Mesendoderm (in vitro differentiated cells): ENCODE measurements around the gene GPR39.

ENCODE experiments used
- DNase-seq: peaks from one replicate; pipeline ENCODE4 v3.0.0; 2013
- H2AK5ac ChIP-seq: 2 replicates; pipeline ENCODE4 v1.6.1; 2013; ENCODE audit warnings: low read length, inconsistent platforms
- H2BK120ac ChIP-seq: 2 replicates; pipeline ENCODE4 v1.6.1; 2013; ENCODE audit warnings: low read depth, mild to moderate bottlenecking, low read length, moderate library complexity, mixed read lengths
- H2BK15ac ChIP-seq: replicated peaks from 2 replicates; pipeline ENCODE4 v1.6.1; 2013; ENCODE audit warnings: low read depth, mild to moderate bottlenecking, moderate library complexity
- H2BK5ac ChIP-seq: 2 replicates; pipeline ENCODE4 v1.6.1; 2013; ENCODE audit warnings: low read length, inconsistent platforms
- H3K18ac ChIP-seq: 2 replicates; pipeline ENCODE4 v1.6.1; 2013; ENCODE audit warnings: mild to moderate bottlenecking, low read length, mixed read lengths
- H3K23ac ChIP-seq: one replicate; pipeline ENCODE4 v1.6.1; 2013; ENCODE audit warnings: low read length
- H3K27ac ChIP-seq: 2 replicates; pipeline ENCODE4 v1.5.1; 2013; ENCODE audit warnings: low read depth, mild to moderate bottlenecking, inconsistent platforms, low read length, moderate library complexity
- H3K27me3 ChIP-seq: 2 replicates; pipeline ENCODE4 v1.6.1; 2013; ENCODE audit warnings: low read length, control low read depth, mild to moderate bottlenecking, inconsistent platforms; ENCODE audit not compliant: insufficient read depth, poor library complexity
- H3K36me3 ChIP-seq: 2 replicates; pipeline ENCODE4 v1.6.1; 2013; ENCODE audit warnings: low read length, inconsistent platforms; ENCODE audit not compliant: control insufficient read depth, insufficient read depth
- H3K4ac ChIP-seq: one replicate; pipeline ENCODE4 v1.6.1; 2013; ENCODE audit warnings: low read depth, mild to moderate bottlenecking, low read length, moderate library complexity
- H3K4me1 ChIP-seq: 2 replicates; pipeline ENCODE4 v1.6.1; 2013; ENCODE audit warnings: low read depth, low read length, inconsistent platforms; ENCODE audit not compliant: control insufficient read depth
- H3K4me2 ChIP-seq: 2 replicates; pipeline ENCODE4 v1.6.1; 2013; ENCODE audit warnings: low read length
- H3K4me3 ChIP-seq: 2 replicates; pipeline ENCODE4 v1.5.1; 2013; ENCODE audit warnings: mild to moderate bottlenecking, low read length
- H3K56ac ChIP-seq: one replicate; pipeline ENCODE4 v1.6.1; 2013; ENCODE audit warnings: low read length
- H3K79me1 ChIP-seq: 2 replicates; pipeline ENCODE4 v1.6.1; 2013; ENCODE audit warnings: low read length, inconsistent platforms
- H3K79me2 ChIP-seq: 2 replicates; pipeline ENCODE4 v1.6.1; 2013; ENCODE audit warnings: mild to moderate bottlenecking, low read length; ENCODE audit not compliant: control insufficient read depth, insufficient read depth
- H3K9ac ChIP-seq: 2 replicates; pipeline ENCODE4 v1.6.1; 2013; ENCODE audit warnings: low read length, inconsistent platforms
- H4K5ac ChIP-seq: one replicate; pipeline ENCODE4 v1.6.1; 2013; ENCODE audit warnings: low read length
- H4K8ac ChIP-seq: one replicate; pipeline ENCODE4 v1.6.1; 2013; ENCODE audit warnings: low read depth, mild to moderate bottlenecking, control low read depth, low read length, moderate library complexity
- WGBS: extraction: QIAGEN DNeasy Blood & Tissue Kit; methylation state at CpG from one replicate; pipeline ENCODE4 v1.1.7; 2013; ENCODE audit warnings: low lambda C conversion rate, missing lambda C conversion rate; ENCODE audit not compliant: insufficient coverage; ENCODE audit errors: extremely low coverage; 5-methylcytosine and 5-hydroxymethylcytosine counted together

GPR39 gene

DNA sequence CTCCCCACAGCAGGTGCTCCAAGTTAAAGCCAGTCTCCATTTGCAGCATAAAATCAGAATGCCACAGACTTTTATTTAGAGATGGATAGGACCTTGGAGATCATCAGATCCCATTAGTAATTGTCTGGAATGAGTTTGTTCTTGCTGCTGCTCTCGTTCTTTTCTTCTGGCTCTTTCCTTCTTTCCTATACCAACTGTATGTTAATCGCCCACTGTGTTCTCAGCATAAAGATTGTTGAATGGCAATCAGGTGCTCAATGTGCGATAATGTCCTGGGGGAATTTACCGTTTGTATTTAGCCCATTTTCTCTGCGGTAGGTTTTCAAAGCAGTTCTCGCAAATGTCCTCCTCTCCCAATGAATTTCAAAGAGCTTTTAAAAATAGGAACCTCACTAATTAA, 3.3 kb downstream of the GPR39 start:
- Histone ChIP-seq H2BK5ac (no peak overlapping the region), H3K27me3 (no peaks in the 10 kb centered on the region), H4K5ac (no peak overlapping the region), H3K4me2 (no peak overlapping the region), H4K8ac (no peak overlapping the region), H3K79me2 (no peaks in the 10 kb centered on the region), H3K27ac (no peak overlapping the region), H3K4me1 (peaks cover 8% of the 10 kb centered on the region), H3K4me3 (no peak overlapping the region), H3K36me3 (no peaks in the 10 kb centered on the region), H3K56ac (no peak overlapping the region), H2BK120ac (no peak overlapping the region), H3K9ac (no peak overlapping the region), H2BK15ac (no peak overlapping the region), H2AK5ac (no peak overlapping the region), H3K4ac (no peak overlapping the region), H3K18ac (no peak overlapping the region), H3K79me1 (no peaks in the 10 kb centered on the region), H3K23ac (no peak overlapping the region)
- no peak for DNase-seq
- WGBS: no CpG with 5 or more reads among the region's 6 CpGs

- H3K79me2 ChIP-seq: no peaks in the 10 kb centered on the region
- no peaks in the 10 kb centered on the region for H3K36me3 ChIP-seq
- H3K79me1 ChIP-seq: no peaks in the 10 kb centered on the region
- H3K9ac ChIP-seq: no peak overlapping the region
- H3K4me3 ChIP-seq: no peak overlapping the region
- no peak overlapping the region for H3K4me2 ChIP-seq
- H4K8ac ChIP-seq: no peak overlapping the region
- no peak for DNase-seq
- WGBS: no CpG with 5 or more reads among the region's 2 CpGs
- H3K27me3 ChIP-seq: no peaks in the 10 kb centered on the region
- H3K4ac ChIP-seq: no peak overlapping the region
- H4K5ac ChIP-seq: peak overlapping the region; percentile 3
- no peak overlapping the region for H3K56ac ChIP-seq
- peaks cover 5% of the 10 kb centered on the region for H3K4me1 ChIP-seq
- no peak overlapping the region for H3K23ac ChIP-seq
- H3K27ac ChIP-seq: no peak overlapping the region
- no peak overlapping the region for H2BK5ac ChIP-seq
- H2BK120ac ChIP-seq: no peak overlapping the region
- no peak overlapping the region for H2BK15ac ChIP-seq
- peak overlapping the region; percentile 62 for H2AK5ac ChIP-seq
- no peak overlapping the region for H3K18ac ChIP-seq
Observed at GRCh38 chr2:132420816-132421805, 4.5 kb downstream of the GPR39 start.

DNA sequence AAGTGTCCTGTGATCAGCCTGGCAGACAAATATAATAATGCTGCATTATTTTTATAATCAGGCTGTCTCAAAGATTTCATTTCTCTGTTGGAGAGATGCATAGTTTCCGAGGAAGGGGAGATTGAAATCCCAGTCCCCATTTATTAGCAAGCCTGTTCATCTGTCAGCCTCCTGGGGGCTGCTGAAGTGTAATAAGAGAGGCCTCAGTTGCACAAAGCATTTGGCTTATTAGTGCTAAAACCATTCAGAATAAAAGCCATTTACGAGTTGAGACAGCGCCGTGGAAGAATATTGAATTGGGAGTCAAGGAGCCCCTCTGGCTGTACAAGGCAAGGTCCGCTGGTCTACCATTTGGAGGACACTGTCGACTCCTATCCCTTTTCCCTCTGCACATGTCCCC, 6.1 kb downstream of the GPR39 start:
- no peaks in the 10 kb centered on the region for H3K79me2 ChIP-seq
- H3K9ac ChIP-seq: no peak overlapping the region
- H3K56ac ChIP-seq: no peak overlapping the region
- H3K4me2 ChIP-seq: no peak overlapping the region
- H3K4ac ChIP-seq: no peak overlapping the region
- H3K36me3 ChIP-seq: no peaks in the 10 kb centered on the region
- no peaks in the 10 kb centered on the region for H3K27me3 ChIP-seq
- no peak overlapping the region for H3K4me3 ChIP-seq
- WGBS: no CpG with 5 or more reads among the region's 6 CpGs
- H3K27ac ChIP-seq: no peak overlapping the region
- peak overlapping the region; percentile 53 for H2AK5ac ChIP-seq
- peaks cover 5% of the 10 kb centered on the region for H3K4me1 ChIP-seq
- no peak overlapping the region for H4K5ac ChIP-seq
- H2BK15ac ChIP-seq: no peak overlapping the region
- no peak for DNase-seq
- no peak overlapping the region for H3K18ac ChIP-seq
- no peak overlapping the region for H2BK5ac ChIP-seq
- no peak overlapping the region for H3K23ac ChIP-seq
- H4K8ac ChIP-seq: no peak overlapping the region
- no peaks in the 10 kb centered on the region for H3K79me1 ChIP-seq
- H2BK120ac ChIP-seq: no peak overlapping the region

- Histone ChIP-seq H3K36me3 (no peaks in the 10 kb centered on the region), H2AK5ac (no peak overlapping the region), H4K8ac (no peak overlapping the region), H3K23ac (no peak overlapping the region), H3K9ac (no peak overlapping the region), H3K79me2 (no peaks in the 10 kb centered on the region), H3K4me3 (no peak overlapping the region), H3K4ac (no peak overlapping the region), H3K4me1 (peaks cover 5% of the 10 kb centered on the region), H3K27ac (no peak overlapping the region), H3K27me3 (no peaks in the 10 kb centered on the region), H3K18ac (no peak overlapping the region), H2BK5ac (no peak overlapping the region), H2BK120ac (no peak overlapping the region), H4K5ac (no peak overlapping the region), H3K4me2 (no peak overlapping the region), H3K79me1 (no peaks in the 10 kb centered on the region), H2BK15ac (no peak overlapping the region), H3K56ac (no peak overlapping the region)
- WGBS: no CpG with 5 or more reads among the region's 5 CpGs
- DNase-seq: no peak
Observed at GRCh38 chr2:132424526-132425121, 8.0 kb downstream of the GPR39 start.

DNA sequence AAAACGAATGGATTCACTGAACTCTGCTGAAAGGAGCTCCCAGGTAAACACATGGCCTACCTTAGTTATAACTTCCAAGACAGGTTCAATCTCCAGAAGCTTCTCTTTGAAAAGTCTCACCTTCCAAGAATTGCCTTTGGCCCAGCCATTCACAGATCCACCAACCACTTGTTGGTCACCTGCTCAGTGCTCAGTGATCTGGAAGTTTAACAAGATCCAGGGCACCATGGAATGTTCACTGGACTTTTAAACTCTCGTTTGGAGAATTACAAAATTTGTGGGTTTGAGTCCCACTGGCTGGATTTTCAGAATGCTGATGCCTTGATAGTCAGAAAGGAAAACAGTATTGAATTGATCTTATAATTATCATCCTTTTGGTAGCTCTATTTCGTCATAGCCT, 9.4 kb downstream of the GPR39 start:
- H3K27ac ChIP-seq: no peak overlapping the region

More for the DNA sequence above, 9.4 kb downstream of the GPR39 start:
- Histone ChIP-seq H3K27me3 (no peaks in the 10 kb centered on the region), H2BK5ac (no peak overlapping the region), H3K18ac (no peak overlapping the region), H4K5ac (no peak overlapping the region), H3K4ac (no peak overlapping the region), H3K23ac (no peak overlapping the region), H3K9ac (no peak overlapping the region), H3K4me1 (peaks cover under 1% of the 10 kb centered on the region), H4K8ac (no peak overlapping the region), H3K79me1 (no peaks in the 10 kb centered on the region), H3K4me3 (no peak overlapping the region), H2AK5ac (no peak overlapping the region), H3K36me3 (no peaks in the 10 kb centered on the region), H3K56ac (no peak overlapping the region), H3K4me2 (no peak overlapping the region), H2BK120ac (no peak overlapping the region), H3K79me2 (no peaks in the 10 kb centered on the region), H2BK15ac (no peak overlapping the region)
- no peak for DNase-seq
- no CpG with 5 or more reads among the region's 3 CpGs for WGBS
